Upper lobe of right lung (tissue), 1 donor: ENCODE data around the gene LHFPL2. TPM values are rescaled to one million over a fixed set of nuclear protein-coding genes. Genes with fewer than 3 reads are reported as not detected.
"Not testable (repeated sequence)": the region's sequence is repeated elsewhere in the genome, so short reads cannot be mapped to it uniquely, and the experiment has no call there.

Source experiments
- ATAC-seq: fragments of 200-7000 bp; cut with Tn5 transposase; one replicate; pipeline ENCODE4 v1.9.1; 2020; ENCODE audit warnings: mild to moderate bottlenecking, moderate library complexity
- DNase-seq: peaks from one replicate; pipeline ENCODE4 v3.0.0-alpha.2; 2020
- H3K27ac ChIP-seq: fragments of 200-600 bp; one replicate; pipeline ENCODE4 v1.8.0; 2022
- H3K27me3 ChIP-seq: fragments of 200-600 bp; one replicate; pipeline ENCODE4 v1.8.0; 2022; ENCODE audit warnings: mild to moderate bottlenecking
- H3K36me3 ChIP-seq: fragments of 200-600 bp; one replicate; pipeline ENCODE4 v1.8.0; 2022
- H3K4me1 ChIP-seq: fragments of 200-600 bp; one replicate; pipeline ENCODE4 v1.8.0; 2022
- H3K4me3 ChIP-seq: fragments of 200-600 bp; one replicate; pipeline ENCODE4 v1.8.0; 2022; ENCODE audit warnings: mild to moderate bottlenecking
- H3K9me3 ChIP-seq: fragments of 200-600 bp; one replicate; pipeline ENCODE4 v1.8.0; 2022
- CTCF ChIP-seq: fragments of 200-600 bp; IDR thresholded peaks from one replicate; pipeline ENCODE4 v1.8.0; 2022; ENCODE audit warnings: antibody characterized with exemption
- intact Hi-C: fragments of 100-400 bp; cut with DNase I; formaldehyde crosslinking; loops from one replicate; pipeline ENCODE4 v1.11.0; 2022
- total RNA-seq: library from RNA; stranded (reverse); fragmentation: NEBNext Ultra II Directional; extraction: Animal tissue kit (Norgen Biotek cat#: 25700); gene quantifications from one replicate; pipeline ENCODE4 v1.2.1, GENCODE V29; 2021
- donor health status: DM: no; HTN: yes; CAD: no; lungs with severe emphysema.

Gene LHFPL2
- total RNA-seq, 1 donor from 2014 or later, result 41.0 TPM

- TF ChIP-seq CTCF, result no peak
- Histone ChIP-seq H3K27me3 (no peaks in the 10 kb centered on the region), H3K36me3 (no peaks in the 10 kb centered on the region), H3K9me3 (no peaks in the 10 kb centered on the region), H3K27ac (no peak overlapping the region), H3K4me3 (no peak overlapping the region), H3K4me1 (no peaks in the 10 kb centered on the region)
- no peak for DNase-seq
- intact Hi-C loops, result no loop called here
- no peak for ATAC-seq
These were observed 27.6 kb upstream of the LHFPL2 start for GRCh38 chr5:78675956-78676730.

- ATAC-seq, H3K27me3 ChIP-seq, H3K36me3 ChIP-seq, H3K4me1 ChIP-seq, H3K4me3 ChIP-seq, intact Hi-C loops, H3K9me3 ChIP-seq, DNase-seq, H3K27ac ChIP-seq: not testable (repeated sequence)
These were observed 25.3 kb upstream of the LHFPL2 start for GRCh38 chr5:78673827-78674226.

- no peak for TF ChIP-seq CTCF
- Histone ChIP-seq H3K4me3 (no peak overlapping the region), H3K36me3 (no peaks in the 10 kb centered on the region), H3K9me3 (no peaks in the 10 kb centered on the region), H3K27me3 (no peaks in the 10 kb centered on the region), H3K27ac (no peak overlapping the region), H3K4me1 (no peaks in the 10 kb centered on the region)
- ATAC-seq (no peak), DNase-seq (no peak)
- intact Hi-C loops, result no loop called here
These were observed 23.6 kb upstream of the LHFPL2 start for GRCh38 chr5:78672154-78672553.

- no peaks in the 10 kb centered on the region for H3K27me3 ChIP-seq
- no peak for TF ChIP-seq CTCF
- no peaks in the 10 kb centered on the region for H3K36me3 ChIP-seq
- no peak for ATAC-seq
- no peak for DNase-seq
- no peak overlapping the region for H3K4me3 ChIP-seq
- no peak overlapping the region for H3K27ac ChIP-seq
- intact Hi-C loops, result no loop called here
- no peaks in the 10 kb centered on the region for H3K4me1 ChIP-seq
- no peaks in the 10 kb centered on the region for H3K9me3 ChIP-seq
These were observed 23.0 kb upstream of the LHFPL2 start for GRCh38 chr5:78671609-78672008.

GRCh38 chr5:78670701-78671269, 22.2 kb upstream of the LHFPL2 start:
- H3K27me3 ChIP-seq, result no peaks in the 10 kb centered on the region
- no peaks in the 10 kb centered on the region for H3K9me3 ChIP-seq
- no peak for TF ChIP-seq CTCF
- no peaks in the 10 kb centered on the region for H3K36me3 ChIP-seq
- no peak overlapping the region for H3K27ac ChIP-seq
- no peak overlapping the region for H3K4me3 ChIP-seq
- no peaks in the 10 kb centered on the region for H3K4me1 ChIP-seq
- ATAC-seq (no peak), DNase-seq (no peak)
- intact Hi-C loops, result no loop called here

- H3K27ac ChIP-seq, result no peak overlapping the region
- H3K36me3 ChIP-seq, result no peaks in the 10 kb centered on the region
- no peaks in the 10 kb centered on the region for H3K27me3 ChIP-seq
- ATAC-seq (no peak), DNase-seq (no peak)
- no peaks in the 10 kb centered on the region for H3K4me1 ChIP-seq
- H3K9me3 ChIP-seq, result no peaks in the 10 kb centered on the region
- intact Hi-C loops, result no loop called here
- no peak for TF ChIP-seq CTCF
- H3K4me3 ChIP-seq, result no peak overlapping the region
These were observed 20.8 kb upstream of the LHFPL2 start for GRCh38 chr5:78669331-78669730.
